ENCODE measurements around the gene FXR2.

GRCh38 chr17:7640783-7641182, 26.1 kb upstream of the FXR2 start:
- TF ChIP-seq CTCF (tag by site-specific recombination; IDR thresholded peaks at IDR 0.05), result no peak
- no peak for TF ChIP-seq ZNF2 (tag by site-specific recombination; IDR thresholded peaks at IDR 0.05)
- no peak for TF ChIP-seq SALL2 (tag by site-specific recombination; IDR thresholded peaks at IDR 0.05; ENCODE audit: borderline replicate concordance)
- TF ChIP-seq ELK4 (IDR thresholded peaks at IDR 0.05; ENCODE audit: borderline replicate concordance, low read depth, low read length), result no peak
- no peak for TF ChIP-seq ZBTB49 (tag by site-specific recombination; IDR thresholded peaks at IDR 0.05; ENCODE audit: low read depth)
